Mucosa of descending colon (tissue), 3 donors: ENCODE data around the gene CRTAP. TPM values are rescaled to one million over a fixed set of nuclear protein-coding genes. Genes with fewer than 3 reads are reported as not detected.

Experiments used
- ATAC-seq: fragments of 200-7000 bp; cut with Tn5 transposase; one replicate; pipeline ENCODE4 v1.9.1; 2020; ENCODE audit warnings: mild to moderate bottlenecking, moderate library complexity
- DNase-seq, 3 donors: peaks; one replicate each; pipeline ENCODE4 v3.0.0-alpha.2; 2020
- H3K36me3 ChIP-seq: fragments of 200-600 bp; one replicate; pipeline ENCODE4 v1.8.0; 2021; ENCODE audit warnings: low read depth, mild to moderate bottlenecking
- H3K4me1 ChIP-seq: fragments of 200-600 bp; one replicate; pipeline ENCODE4 v1.8.0; 2021; ENCODE audit warnings: low read depth, mild to moderate bottlenecking
- H3K4me3 ChIP-seq: fragments of 200-600 bp; one replicate; pipeline ENCODE4 v1.8.0; 2021; ENCODE audit warnings: mild to moderate bottlenecking
- H3K9me3 ChIP-seq: fragments of 200-600 bp; one replicate; pipeline ENCODE4 v1.8.0; 2021; ENCODE audit warnings: mild to moderate bottlenecking
- intact Hi-C, 2 donors: fragments of 100-400 bp; cut with DNase I in 1 of 2; cut with micrococcal nuclease in 1 of 2; formaldehyde crosslinking; loops; one replicate each; pipeline versions ENCODE4 v1.11.0 to v1.11.1; 2022; cut with DNase I, micrococcal nuclease
- total RNA-seq, 3 donors: library from RNA; stranded (reverse); fragmentation: NEBNext Ultra II Directional in 2 of 3; extraction: Animal tissue kit (Norgen Biotek cat#: 25700) in 2 of 3; gene quantifications; one replicate each; pipeline versions ENCODE4 v1.2.1 to v1.2.4, GENCODE V29; 2021 to 2023
- TF ChIP-seq, protein P1 (sequence below): fragments of 200-600 bp; IDR thresholded peaks from one replicate; pipeline ENCODE4 v1.8.0; 2022; ENCODE audit warnings: antibody characterized with exemption, mild to moderate bottlenecking
- donor health status: DM: no; HTN: no; CAD: no; lungs with moderate emphysema.
- donor health status: DM: no; HTN: no; CAD: no.
- donor health status: DM: no; HTN: yes; CAD: no.

CRTAP gene
- total RNA-seq, 3 donors from 2014 or later = 55.0 to 269 (median 83.3) TPM

DNA sequence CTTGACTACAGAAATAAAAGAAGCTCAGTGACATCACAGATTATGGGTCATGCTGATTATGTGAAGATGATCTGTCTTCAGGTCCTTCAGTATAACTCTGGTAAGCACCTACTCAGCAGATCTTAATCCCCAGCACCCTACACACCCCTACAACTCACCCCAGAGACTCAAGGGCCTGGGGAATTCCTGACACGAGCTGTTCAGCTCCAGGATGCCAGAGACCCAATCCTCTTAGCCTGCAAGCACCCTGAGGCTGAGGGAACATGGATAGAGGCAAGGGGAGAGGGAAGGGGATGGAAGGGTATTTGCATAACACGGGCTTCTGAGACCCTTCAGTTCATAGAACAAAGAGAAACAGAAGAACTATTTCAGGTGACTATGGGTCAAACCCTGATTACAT is 29.9 kb upstream of the CRTAP start:
- H3K36me3 ChIP-seq = no peaks in the 10 kb centered on the region
- ATAC-seq (no peak), DNase-seq (no peak)
- intact Hi-C loops = no loop called here
- no peaks in the 10 kb centered on the region for H3K4me1 ChIP-seq
- TF ChIP-seq, protein P1, sequence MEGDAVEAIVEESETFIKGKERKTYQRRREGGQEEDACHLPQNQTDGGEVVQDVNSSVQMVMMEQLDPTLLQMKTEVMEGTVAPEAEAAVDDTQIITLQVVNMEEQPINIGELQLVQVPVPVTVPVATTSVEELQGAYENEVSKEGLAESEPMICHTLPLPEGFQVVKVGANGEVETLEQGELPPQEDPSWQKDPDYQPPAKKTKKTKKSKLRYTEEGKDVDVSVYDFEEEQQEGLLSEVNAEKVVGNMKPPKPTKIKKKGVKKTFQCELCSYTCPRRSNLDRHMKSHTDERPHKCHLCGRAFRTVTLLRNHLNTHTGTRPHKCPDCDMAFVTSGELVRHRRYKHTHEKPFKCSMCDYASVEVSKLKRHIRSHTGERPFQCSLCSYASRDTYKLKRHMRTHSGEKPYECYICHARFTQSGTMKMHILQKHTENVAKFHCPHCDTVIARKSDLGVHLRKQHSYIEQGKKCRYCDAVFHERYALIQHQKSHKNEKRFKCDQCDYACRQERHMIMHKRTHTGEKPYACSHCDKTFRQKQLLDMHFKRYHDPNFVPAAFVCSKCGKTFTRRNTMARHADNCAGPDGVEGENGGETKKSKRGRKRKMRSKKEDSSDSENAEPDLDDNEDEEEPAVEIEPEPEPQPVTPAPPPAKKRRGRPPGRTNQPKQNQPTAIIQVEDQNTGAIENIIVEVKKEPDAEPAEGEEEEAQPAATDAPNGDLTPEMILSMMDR = no peak
- H3K9me3 ChIP-seq = no peaks in the 10 kb centered on the region
- no peak overlapping the region for H3K4me3 ChIP-seq

DNA sequence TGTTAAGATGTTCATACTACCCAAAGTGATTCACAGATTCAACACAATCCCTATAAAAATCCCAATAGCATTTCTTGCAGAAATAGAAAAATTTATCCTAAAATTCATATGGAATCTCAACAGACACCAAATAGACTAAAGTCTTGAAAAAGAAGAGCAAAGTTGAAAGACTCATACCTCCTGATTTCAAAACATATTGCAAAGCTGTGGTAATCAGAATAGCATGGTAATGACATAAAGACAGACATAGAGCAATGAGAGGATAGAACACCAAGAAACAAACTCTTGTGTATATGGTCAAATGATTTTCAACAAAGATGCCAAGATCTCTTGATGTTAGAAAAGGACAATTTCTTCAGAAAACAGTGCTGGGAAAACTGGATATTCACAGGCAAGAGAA is 25.1 kb upstream of the CRTAP start:
- TF ChIP-seq, protein P1 = no peak
- no peak overlapping the region for H3K4me3 ChIP-seq
- no peak for ATAC-seq
- no peaks in the 10 kb centered on the region for H3K9me3 ChIP-seq
- intact Hi-C loops = no loop called here
- DNase-seq = no peak
- H3K36me3 ChIP-seq = no peaks in the 10 kb centered on the region
- peaks cover 6% of the 10 kb centered on the region for H3K4me1 ChIP-seq

DNA sequence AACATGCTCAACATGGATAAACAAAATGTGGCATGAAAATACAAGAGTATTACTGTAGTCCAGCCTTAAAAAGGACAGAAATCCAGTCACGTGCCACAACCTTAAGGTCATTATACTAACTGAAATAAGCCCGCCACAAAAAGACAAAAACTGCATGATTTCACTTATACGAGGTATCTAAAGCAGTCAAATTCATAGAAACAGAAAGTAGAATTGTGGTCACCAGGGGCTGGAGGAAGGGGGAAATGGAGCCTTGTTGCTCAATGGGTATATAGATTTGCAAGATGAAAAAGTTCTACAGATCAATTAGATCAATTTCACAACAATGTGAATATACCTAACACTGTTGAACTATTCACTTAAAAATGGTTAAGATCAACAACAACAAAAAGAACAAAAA is 24.3 kb upstream of the CRTAP start:
- intact Hi-C loops = no loop called here
- Histone ChIP-seq H3K4me1 (peaks cover 6% of the 10 kb centered on the region), H3K4me3 (no peak overlapping the region), H3K9me3 (no peaks in the 10 kb centered on the region), H3K36me3 (no peaks in the 10 kb centered on the region)
- ATAC-seq = peak; percentile 22
- DNase-seq = no peak
- TF ChIP-seq, protein P1 = no peak

DNA sequence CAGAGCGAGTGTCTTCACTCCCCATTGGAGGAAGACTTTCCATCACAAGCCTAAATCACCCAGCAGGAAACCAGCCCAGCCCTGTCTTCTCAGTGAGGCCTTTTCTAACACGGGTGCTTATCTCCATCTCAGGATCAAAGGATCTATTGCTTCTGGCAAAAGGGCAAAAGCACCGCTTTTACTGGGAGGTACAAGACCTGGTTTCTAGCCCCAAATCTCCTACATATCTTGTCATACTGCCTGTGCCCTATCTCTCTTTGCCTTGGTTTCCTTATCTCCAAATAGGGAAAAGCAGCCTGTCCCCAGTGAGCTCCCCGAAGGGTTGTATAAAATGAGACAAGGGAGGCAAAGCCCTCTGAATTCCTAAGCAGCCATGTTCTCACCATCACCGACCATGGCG is 22.1 kb upstream of the CRTAP start:
- ATAC-seq = no peak
- Histone ChIP-seq H3K4me3 (no peak overlapping the region), H3K4me1 (peaks cover 12% of the 10 kb centered on the region), H3K36me3 (no peaks in the 10 kb centered on the region), H3K9me3 (no peaks in the 10 kb centered on the region)
- TF ChIP-seq, protein P1 = no peak
- intact Hi-C loops = no loop called here
- no peak for DNase-seq

DNA sequence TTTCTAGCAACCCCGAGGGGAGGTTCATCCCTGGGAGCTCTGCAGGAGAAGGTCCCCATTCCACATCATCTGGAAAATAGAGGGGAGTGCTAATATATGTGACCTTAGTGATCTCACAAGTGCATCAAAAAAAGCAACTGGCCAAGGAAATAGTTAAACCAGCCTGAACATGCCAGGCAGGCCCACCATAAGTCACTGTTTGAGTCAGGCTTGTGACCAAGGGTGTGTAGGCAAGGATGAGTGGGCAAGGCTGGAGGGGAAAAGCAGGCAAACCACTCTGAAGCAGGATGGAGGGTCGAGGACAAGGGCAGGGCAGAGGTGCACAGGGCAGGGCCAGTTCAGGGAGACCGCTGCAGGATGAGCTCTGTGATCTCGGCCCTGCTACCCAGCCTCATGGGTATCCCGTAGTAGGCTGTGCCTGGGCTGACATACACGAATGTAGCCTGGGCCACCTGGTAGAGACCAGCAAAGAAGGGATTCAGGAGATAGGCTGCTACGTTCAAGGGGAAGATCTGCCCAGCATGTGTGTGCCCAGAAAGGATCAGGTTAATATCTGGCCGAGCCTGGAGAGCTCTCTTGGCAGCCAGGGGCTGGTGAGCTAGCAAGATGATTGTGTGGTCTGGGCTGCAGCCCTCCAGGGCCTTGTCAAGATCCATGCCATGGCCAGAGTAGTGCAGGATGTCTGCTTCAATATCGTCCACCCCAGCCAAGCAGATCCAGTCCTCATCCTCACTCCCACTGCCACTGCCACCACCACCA is 21.1 kb upstream of the CRTAP start:
- H3K9me3 ChIP-seq = no peaks in the 10 kb centered on the region
- no peak for ATAC-seq
- intact Hi-C loops = no loop called here
- peaks cover 14% of the 10 kb centered on the region for H3K4me1 ChIP-seq
- no peak for DNase-seq
- no peak overlapping the region for H3K4me3 ChIP-seq
- TF ChIP-seq, protein P1 = no peak
- no peaks in the 10 kb centered on the region for H3K36me3 ChIP-seq

DNA sequence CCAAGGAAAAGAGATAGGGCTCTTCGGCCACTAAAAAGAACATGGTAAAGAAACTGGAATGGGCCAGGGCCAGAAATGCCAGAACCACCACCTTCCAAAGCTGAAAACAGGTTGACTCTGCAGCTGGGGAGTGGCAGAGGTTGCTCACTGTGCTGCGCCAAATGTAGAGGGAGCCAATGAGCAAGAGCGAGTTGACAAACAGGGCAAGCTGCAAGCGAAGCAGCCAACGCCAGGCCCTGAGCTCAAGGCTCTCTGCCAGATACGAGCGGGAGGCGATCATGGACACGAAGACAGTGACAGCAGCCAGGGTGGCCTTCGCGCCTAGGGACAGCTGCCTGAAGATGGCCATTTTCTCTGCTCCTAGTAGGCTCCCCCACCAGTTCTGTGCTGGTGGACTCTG is 20.0 kb upstream of the CRTAP start:
- intact Hi-C loops = no loop called here
- Histone ChIP-seq H3K36me3 (no peaks in the 10 kb centered on the region), H3K4me3 (no peak overlapping the region), H3K4me1 (peaks cover 16% of the 10 kb centered on the region), H3K9me3 (no peaks in the 10 kb centered on the region)
- TF ChIP-seq, protein P1 = no peak
- no peak for ATAC-seq
- DNase-seq = no peak
